Measurements from ENCODE around the gene THEM4.

The THEM4 gene

GRCh38 chr1:151834239-151834638, 75.1 kb downstream of the THEM4 start:
- no peak for DNase-seq

- no peak for DNase-seq
Measured at GRCh38 chr1:151833172-151833900, 76.0 kb downstream of the THEM4 start.

GRCh38 chr1:151832318-151832980, 76.9 kb downstream of the THEM4 start:
- DNase-seq = no peak

GRCh38 chr1:151831605-151832004, 77.7 kb downstream of the THEM4 start, which contains the start of gene RORC:
Gene RORC, minus strand, starts transcription at chr1:151831802. Its CDS starts 38 bp downstream, at chr1:151831764.
- no peak for DNase-seq

- no peak for DNase-seq
Measured at GRCh38 chr1:151831256-151831591, 78.1 kb downstream of the THEM4 start.

- no peak for DNase-seq
Measured at GRCh38 chr1:151830055-151830454, 79.3 kb downstream of the THEM4 start.

- no peak for DNase-seq
Measured at GRCh38 chr1:151829352-151830046, 79.8 kb downstream of the THEM4 start.

- DNase-seq = no peak
Measured at GRCh38 chr1:151828921-151829320, 80.4 kb downstream of the THEM4 start.

- no peak for DNase-seq
Measured at GRCh38 chr1:151827853-151828252, 81.5 kb downstream of the THEM4 start.

- no peak for DNase-seq
Measured at GRCh38 chr1:151825751-151826660, 83.3 kb downstream of the THEM4 start.

- no peak for DNase-seq
Measured at GRCh38 chr1:151825204-151825603, 84.1 kb downstream of the THEM4 start.

Measured in activated CD8-positive, alpha-beta memory T cell treated with anti-CD3 and anti-CD28 coated beads, Interleukin-2, amount 50 U/mL, for 48 hours (primary cell).